Stimulated activated CD4-positive, alpha-beta T cell treated with anti-CD3 and anti-CD28 coated beads, Interleukin-2, amount 100 ng/mL, for 24 hours (primary cell): ENCODE results near the gene B4GAT1.
"Not testable (repeated sequence)": the region's sequence is repeated elsewhere in the genome, so short reads cannot be mapped to it uniquely, and the experiment has no call there.

ENCODE experiments used
- DNase-seq, 2 donors: peaks; one replicate each; pipeline ENCODE4 v3.0.0-alpha.2; 2020

B4GAT1 gene

GRCh38 chr11:66362481-66363147 lies 15.2 kb upstream of the B4GAT1 start:
- DNase-seq, result no peak

GRCh38 chr11:66361502-66361941 lies 14.1 kb upstream of the B4GAT1 start:
- no peak for DNase-seq

GRCh38 chr11:66360406-66361073 lies 13.1 kb upstream of the B4GAT1 start:
- DNase-seq, result no peak

GRCh38 chr11:66359662-66360087 lies 12.2 kb upstream of the B4GAT1 start:
- no peak for DNase-seq

GRCh38 chr11:66350560-66351235 lies 3.3 kb upstream of the B4GAT1 start:
- DNase-seq, result not testable (repeated sequence)

GRCh38 chr11:66349084-66349386 lies 1.6 kb upstream of the B4GAT1 start:
- no peak for DNase-seq

GRCh38 chr11:66346476-66347424 lies 679 bp downstream of the B4GAT1 start:
- no peak for DNase-seq

GRCh38 chr11:66345316-66345649 lies 2.1 kb downstream of the B4GAT1 start:
- DNase-seq, result no peak

- DNase-seq, result peak; percentile 96 to 97
Observed at GRCh38 chr11:66344550-66345315, 2.7 kb downstream of the B4GAT1 start, which contains the start of gene BRMS1. TSS of gene BRMS1 (minus strand) at chr11:66345104. CDS start at chr11:66342234, 2,870 bp downstream.

GRCh38 chr11:66343176-66343575 lies 4.3 kb downstream of the B4GAT1 start:
- no peak for DNase-seq

- DNase-seq, result no peak
Observed at GRCh38 chr11:66341502-66342126, 5.8 kb downstream of the B4GAT1 start.

GRCh38 chr11:66340596-66341501 lies 6.6 kb downstream of the B4GAT1 start:
- DNase-seq, result no peak

GRCh38 chr11:66339686-66340483 lies 7.5 kb downstream of the B4GAT1 start:
- DNase-seq, result no peak

GRCh38 chr11:66339162-66339675 lies 8.2 kb downstream of the B4GAT1 start:
- DNase-seq, result no peak

- DNase-seq, result no peak
Observed at GRCh38 chr11:66338276-66339161, 8.9 kb downstream of the B4GAT1 start.

GRCh38 chr11:66337103-66337899 lies 10.1 kb downstream of the B4GAT1 start:
- no peak for DNase-seq
